ENCODE results near the gene EXOC6B. TPM values are rescaled to one million over a fixed set of nuclear protein-coding genes. Genes with fewer than 3 reads are reported as not detected.

EXOC6B gene
- total RNA-seq, 1 donor from 2014 or later: 33.0 TPM

- DNase-seq: no peak
- H3K27me3 ChIP-seq (ENCODE audit: low read depth): no peaks in the 10 kb centered on the region
- no peak for TF ChIP-seq CTCF (IDR thresholded peaks at IDR 0.05)
- H3K9me3 ChIP-seq: no peaks in the 10 kb centered on the region
- H3K36me3 ChIP-seq: no peaks in the 10 kb centered on the region
- H3K27ac ChIP-seq: no peak overlapping the region
- no peak for ATAC-seq
- no peaks in the 10 kb centered on the region for H3K4me1 ChIP-seq
- intact Hi-C loops (cut with DNase I): no loop called here
- no peak overlapping the region for H3K4me3 ChIP-seq
These were observed 697.6 kb downstream of the EXOC6B start for GRCh38 chr2:72128059-72128842.

- ATAC-seq (no peak), DNase-seq (no peak)
- Histone ChIP-seq H3K36me3 (no peaks in the 10 kb centered on the region), H3K4me3 (no peak overlapping the region), H3K27me3 (ENCODE audit: low read depth) (peaks cover 4% of the 10 kb centered on the region), H3K4me1 (no peaks in the 10 kb centered on the region), H3K27ac (no peak overlapping the region), H3K9me3 (no peaks in the 10 kb centered on the region)
- intact Hi-C loops (cut with DNase I): no loop called here
- TF ChIP-seq CTCF (IDR thresholded peaks at IDR 0.05): no peak
These were observed 698.3 kb downstream of the EXOC6B start for GRCh38 chr2:72127401-72128058.

GRCh38 chr2:72126186-72127100 lies 699.4 kb downstream of the EXOC6B start:
- intact Hi-C loops (cut with DNase I): no loop called here
- Histone ChIP-seq H3K4me1 (no peaks in the 10 kb centered on the region), H3K4me3 (no peak overlapping the region), H3K27ac (no peak overlapping the region), H3K27me3 (ENCODE audit: low read depth) (peaks cover 4% of the 10 kb centered on the region), H3K9me3 (no peaks in the 10 kb centered on the region), H3K36me3 (no peaks in the 10 kb centered on the region)
- TF ChIP-seq CTCF (IDR thresholded peaks at IDR 0.05): no peak
- ATAC-seq: no peak
- DNase-seq: no peak

Other genes with a start within 250 kb of the EXOC6B start
- 46.2 TPM for gene SPR, start 61.4 kb upstream of the EXOC6B start, total RNA-seq
- gene EMX1, start 91.5 kb upstream of the EXOC6B start, total RNA-seq: not detected
- gene SFXN5, start 245.7 kb upstream of the EXOC6B start, total RNA-seq: 15.4 TPM

All from lower lobe of right lung (tissue), 2 donors.